ENCODE results near the gene WDR73.

- TF ChIP-seq, protein P1, sequence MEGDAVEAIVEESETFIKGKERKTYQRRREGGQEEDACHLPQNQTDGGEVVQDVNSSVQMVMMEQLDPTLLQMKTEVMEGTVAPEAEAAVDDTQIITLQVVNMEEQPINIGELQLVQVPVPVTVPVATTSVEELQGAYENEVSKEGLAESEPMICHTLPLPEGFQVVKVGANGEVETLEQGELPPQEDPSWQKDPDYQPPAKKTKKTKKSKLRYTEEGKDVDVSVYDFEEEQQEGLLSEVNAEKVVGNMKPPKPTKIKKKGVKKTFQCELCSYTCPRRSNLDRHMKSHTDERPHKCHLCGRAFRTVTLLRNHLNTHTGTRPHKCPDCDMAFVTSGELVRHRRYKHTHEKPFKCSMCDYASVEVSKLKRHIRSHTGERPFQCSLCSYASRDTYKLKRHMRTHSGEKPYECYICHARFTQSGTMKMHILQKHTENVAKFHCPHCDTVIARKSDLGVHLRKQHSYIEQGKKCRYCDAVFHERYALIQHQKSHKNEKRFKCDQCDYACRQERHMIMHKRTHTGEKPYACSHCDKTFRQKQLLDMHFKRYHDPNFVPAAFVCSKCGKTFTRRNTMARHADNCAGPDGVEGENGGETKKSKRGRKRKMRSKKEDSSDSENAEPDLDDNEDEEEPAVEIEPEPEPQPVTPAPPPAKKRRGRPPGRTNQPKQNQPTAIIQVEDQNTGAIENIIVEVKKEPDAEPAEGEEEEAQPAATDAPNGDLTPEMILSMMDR (optimal IDR thresholded peaks at IDR 0.05 in 1 of 3, IDR thresholded peaks at IDR 0.05 in 1 of 3, conservative IDR thresholded peaks at IDR 0.05 in 1 of 3; ENCODE audit: extremely low read depth in 1 of 3, insufficient read depth in 2 of 3, low read length in 3 of 3) = no peak
- no peak for TF ChIP-seq EZH2 (IDR thresholded peaks at IDR 0.05; ENCODE audit: low read length)
Measured at GRCh38 chr15:84600687-84601554, 53.2 kb downstream of the WDR73 start, which contains the start of gene ZSCAN2.
